MV-4-11 (cell line): ENCODE measurements around the gene SMIM29.
"Not testable (repeated sequence)": the region's sequence is repeated elsewhere in the genome, so short reads cannot be mapped to it uniquely, and the experiment has no call there.

Experiments used
- DNase-seq: peaks from one replicate; lab custom pipeline; 2025; lab: John Stamatoyannopoulos, UW

Gene SMIM29

GRCh38 chr6:34267746-34268145 lies 18.9 kb upstream of the SMIM29 start:
- DNase-seq: no peak

GRCh38 chr6:34263484-34263883 lies 14.7 kb upstream of the SMIM29 start:
- DNase-seq: not testable (repeated sequence)

- DNase-seq: no peak
These were observed 11.9 kb upstream of the SMIM29 start for GRCh38 chr6:34260576-34261267.

- peak; percentile 7 for DNase-seq
These were observed 10.8 kb upstream of the SMIM29 start for GRCh38 chr6:34259529-34260069.

GRCh38 chr6:34252395-34252794 lies 3.6 kb upstream of the SMIM29 start:
- not testable (repeated sequence) for DNase-seq

GRCh38 chr6:34249469-34250261 lies 859 bp upstream of the SMIM29 start:
- no peak for DNase-seq

GRCh38 chr6:34248198-34248726 lies 544 bp downstream of the SMIM29 start:
- DNase-seq: peak; percentile 47

GRCh38 chr6:34247481-34248197 lies 1.2 kb downstream of the SMIM29 start:
- no peak for DNase-seq

GRCh38 chr6:34246563-34247391 lies 2.0 kb downstream of the SMIM29 start:
- peak; percentile 57 for DNase-seq

- no peak for DNase-seq
These were observed 2.6 kb downstream of the SMIM29 start for GRCh38 chr6:34246249-34246562.

GRCh38 chr6:34245761-34246140 lies 3.1 kb downstream of the SMIM29 start:
- DNase-seq: not testable (repeated sequence)

GRCh38 chr6:34245032-34245760 lies 3.6 kb downstream of the SMIM29 start:
- not testable (repeated sequence) for DNase-seq

- DNase-seq: peak; percentile 77
These were observed 4.6 kb downstream of the SMIM29 start for GRCh38 chr6:34243901-34244884.

GRCh38 chr6:34243131-34243771 lies 5.6 kb downstream of the SMIM29 start:
- no peak for DNase-seq

GRCh38 chr6:34242252-34243130 lies 6.3 kb downstream of the SMIM29 start:
- DNase-seq: no peak

GRCh38 chr6:34241351-34242215 lies 7.2 kb downstream of the SMIM29 start:
- no peak for DNase-seq
